Measurements from ENCODE around the gene KCTD2.

KCTD2 gene

GRCh38 chr17:75086496-75087181 is 39.6 kb downstream of the KCTD2 start:
- Histone ChIP-seq H3K27me3 (replicated peaks) (no peaks in the 10 kb centered on the region), H3K4me3 (ENCODE audit: low read depth, low read length) (no peak overlapping the region), H3K36me3 (replicated peaks) (no peaks in the 10 kb centered on the region), H3K27ac (no peak overlapping the region)
- TF ChIP-seq, protein P1, sequence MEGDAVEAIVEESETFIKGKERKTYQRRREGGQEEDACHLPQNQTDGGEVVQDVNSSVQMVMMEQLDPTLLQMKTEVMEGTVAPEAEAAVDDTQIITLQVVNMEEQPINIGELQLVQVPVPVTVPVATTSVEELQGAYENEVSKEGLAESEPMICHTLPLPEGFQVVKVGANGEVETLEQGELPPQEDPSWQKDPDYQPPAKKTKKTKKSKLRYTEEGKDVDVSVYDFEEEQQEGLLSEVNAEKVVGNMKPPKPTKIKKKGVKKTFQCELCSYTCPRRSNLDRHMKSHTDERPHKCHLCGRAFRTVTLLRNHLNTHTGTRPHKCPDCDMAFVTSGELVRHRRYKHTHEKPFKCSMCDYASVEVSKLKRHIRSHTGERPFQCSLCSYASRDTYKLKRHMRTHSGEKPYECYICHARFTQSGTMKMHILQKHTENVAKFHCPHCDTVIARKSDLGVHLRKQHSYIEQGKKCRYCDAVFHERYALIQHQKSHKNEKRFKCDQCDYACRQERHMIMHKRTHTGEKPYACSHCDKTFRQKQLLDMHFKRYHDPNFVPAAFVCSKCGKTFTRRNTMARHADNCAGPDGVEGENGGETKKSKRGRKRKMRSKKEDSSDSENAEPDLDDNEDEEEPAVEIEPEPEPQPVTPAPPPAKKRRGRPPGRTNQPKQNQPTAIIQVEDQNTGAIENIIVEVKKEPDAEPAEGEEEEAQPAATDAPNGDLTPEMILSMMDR (IDR thresholded peaks at IDR 0.05; ENCODE audit: low read depth, low read length, missing control alignments): no peak
- in situ Hi-C loops (cut with HindIII; ENCODE audit: low pct_ligation_motif_present, low sequenced_read_pairs): no loop called here
- DNase-seq: no peak

DNA sequence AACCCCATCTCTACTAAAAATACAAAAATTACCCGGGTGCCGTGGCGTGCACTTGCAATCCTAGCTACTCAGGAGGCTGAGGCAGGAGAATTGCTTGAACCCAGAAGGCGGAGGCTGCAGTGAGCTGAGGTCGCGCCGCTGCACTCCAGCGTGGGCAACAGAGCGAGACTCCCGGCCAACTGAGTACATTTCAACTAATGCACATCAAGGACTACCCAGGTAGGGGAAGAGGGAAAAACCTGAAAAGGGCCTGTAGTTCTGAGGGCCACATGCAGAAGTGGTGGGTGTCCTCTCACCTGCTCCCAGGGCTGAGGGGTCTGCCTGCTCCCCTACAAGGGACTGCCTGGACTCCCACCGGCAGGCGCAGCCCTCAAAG is 40.1 kb downstream of the KCTD2 start:
- H3K36me3 ChIP-seq (replicated peaks): no peaks in the 10 kb centered on the region
- no peak overlapping the region for H3K27ac ChIP-seq
- no peaks in the 10 kb centered on the region for H3K27me3 ChIP-seq (replicated peaks)
- peak overlapping the region; percentile 58 for H3K4me3 ChIP-seq (ENCODE audit: low read depth, low read length)
- in situ Hi-C loops (cut with HindIII; ENCODE audit: low pct_ligation_motif_present, low sequenced_read_pairs): no loop called here
- no peak for DNase-seq
- TF ChIP-seq, protein P1 (IDR thresholded peaks at IDR 0.05; ENCODE audit: low read depth, low read length, missing control alignments): no peak

- in situ Hi-C loops (cut with HindIII; ENCODE audit: low pct_ligation_motif_present, low sequenced_read_pairs): no loop called here
- Histone ChIP-seq H3K4me3 (ENCODE audit: low read depth, low read length) (peak within 1 kb of the TSS; percentile 58), H3K27me3 (replicated peaks) (no peaks in the 10 kb centered on the region), H3K36me3 (replicated peaks) (no peaks in the 10 kb centered on the region), H3K27ac (no peak within 1 kb of the TSS)
- DNase-seq: peak; percentile 50
- TF ChIP-seq, protein P1 (IDR thresholded peaks at IDR 0.05; ENCODE audit: low read depth, low read length, missing control alignments): no peak
These were observed 40.8 kb downstream of the KCTD2 start, which contains the start of gene SLC16A5 for GRCh38 chr17:75087558-75088453. Gene SLC16A5 (plus strand): TSS chr17:75087954. CDS start chr17:75093637, 5,683 bp downstream.

DNA sequence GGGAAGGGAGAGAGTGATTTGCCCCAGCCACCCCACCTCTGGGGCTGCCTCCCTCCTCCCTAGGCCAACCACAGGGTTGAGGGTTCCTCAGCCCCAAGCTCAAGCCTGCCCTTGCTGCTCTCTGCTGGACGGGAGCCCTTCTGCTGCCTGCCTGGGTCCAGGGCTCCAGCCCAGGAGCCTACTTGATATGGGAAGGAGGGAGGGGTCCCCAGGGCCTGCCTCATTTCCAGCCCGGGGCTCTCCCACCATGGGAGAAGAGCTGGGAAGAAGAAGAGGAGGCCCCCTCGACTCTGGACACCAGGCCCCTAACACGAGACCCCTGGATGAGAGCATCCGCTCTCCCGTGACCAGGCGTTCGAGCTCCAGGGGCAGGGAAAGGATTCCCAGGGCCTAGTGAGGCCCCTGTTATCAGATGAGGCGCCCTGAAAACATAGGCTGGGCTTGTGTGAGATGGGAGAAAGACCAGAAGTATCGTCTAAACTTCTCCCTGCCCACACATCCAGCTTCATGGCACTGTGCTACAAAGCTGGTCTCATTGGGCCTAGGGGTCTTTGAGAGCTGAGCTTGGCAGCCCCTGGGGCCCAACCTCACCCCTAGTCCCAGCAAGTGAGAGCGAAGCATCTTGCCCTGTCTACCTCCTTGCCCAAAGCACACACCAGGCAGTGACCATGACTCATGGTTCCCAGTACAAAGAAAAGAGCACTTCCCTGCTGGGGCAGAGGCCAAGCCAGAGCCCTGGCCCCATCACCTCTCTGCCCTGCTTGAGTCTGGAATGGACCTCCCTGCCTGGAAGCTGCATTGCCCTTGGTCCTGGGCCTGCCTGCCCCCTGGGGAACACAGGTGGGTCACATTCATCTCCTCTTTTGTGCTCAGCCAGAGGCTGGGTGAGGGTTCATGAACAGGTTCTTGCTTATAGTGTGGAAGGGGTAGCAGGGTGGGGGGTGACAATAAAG is 41.7 kb downstream of the KCTD2 start:
- in situ Hi-C loops (cut with HindIII; ENCODE audit: low pct_ligation_motif_present, low sequenced_read_pairs): no loop called here
- Histone ChIP-seq H3K4me3 (ENCODE audit: low read depth, low read length) (peak overlapping the region; percentile 58), H3K27ac (no peak overlapping the region), H3K36me3 (replicated peaks) (no peaks in the 10 kb centered on the region), H3K27me3 (replicated peaks) (no peaks in the 10 kb centered on the region)
- DNase-seq: no peak
- TF ChIP-seq, protein P1 (IDR thresholded peaks at IDR 0.05; ENCODE audit: low read depth, low read length, missing control alignments): no peak

Data from brain microvascular endothelial cell (primary cell).